Keratinocyte (primary cell): ENCODE data around the gene NHERF2.

Source experiments
- EZH2 ChIP-seq: IDR thresholded peaks from one replicate; pipeline ENCODE4 v1.6.1; 2012; ENCODE audit warnings: inconsistent platforms, mild to moderate bottlenecking, low read length, moderate library complexity
- TF ChIP-seq, protein P1 (sequence below), 3 experiments: IDR thresholded peaks in 1 of 3; conservative IDR thresholded peaks in 1 of 3; optimal IDR thresholded peaks in 1 of 3; 2 replicates in 2 of 3; 3 replicates in 1 of 3; pipeline versions ENCODE3 to v1.5.1; 2011; ENCODE audit warnings: low read length in 3 of 3, mild to moderate bottlenecking in 3 of 3, moderate library complexity in 2 of 3, control low read depth in 1 of 3, inconsistent platforms in 1 of 3; ENCODE audit not compliant: insufficient read depth in 2 of 3; ENCODE audit errors: extremely low read depth in 1 of 3

DNA sequence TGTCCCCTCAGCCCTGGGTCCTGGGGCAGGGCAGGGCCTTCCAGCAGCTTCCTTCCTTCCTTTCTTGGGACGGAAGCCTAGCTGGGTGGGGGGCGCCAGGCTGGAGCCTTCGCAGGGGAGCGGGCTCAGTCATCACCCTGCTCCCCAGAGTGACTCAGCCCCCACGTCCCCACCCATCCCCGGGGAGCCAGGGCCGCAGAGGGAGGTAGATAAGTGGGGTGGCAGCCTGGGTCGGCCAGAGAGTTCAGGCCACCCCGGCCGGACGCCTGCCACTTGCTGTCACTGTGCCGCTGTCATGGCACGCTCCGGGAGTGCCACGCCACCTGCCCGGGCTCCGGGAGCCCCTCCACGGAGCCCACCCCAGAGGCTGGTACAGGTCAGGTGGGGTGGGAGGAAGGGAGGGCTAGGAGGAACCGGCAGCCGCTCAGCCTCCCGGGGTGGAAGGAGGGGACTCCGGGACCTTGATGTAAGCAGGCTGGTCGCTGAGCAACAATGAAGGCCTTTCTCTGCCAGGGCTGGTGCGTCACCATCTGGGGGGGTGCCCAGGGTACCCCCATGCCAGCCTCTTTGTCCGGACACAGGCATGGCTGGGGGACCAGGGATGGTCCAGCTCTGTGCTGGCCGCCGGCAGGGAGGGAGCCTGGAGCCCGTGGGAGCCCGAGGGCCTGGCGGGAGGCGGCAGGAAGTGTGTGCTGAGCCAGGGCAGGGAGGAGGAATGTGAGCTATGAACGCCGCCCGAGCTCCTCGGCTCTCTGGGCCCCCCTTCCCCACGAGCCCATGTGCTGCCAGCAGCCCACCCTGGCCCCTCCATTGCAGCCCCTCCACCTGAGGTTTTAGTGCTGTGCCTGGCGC lies 6.6 kb downstream of the NHERF2 start:
- TF ChIP-seq, protein P1, sequence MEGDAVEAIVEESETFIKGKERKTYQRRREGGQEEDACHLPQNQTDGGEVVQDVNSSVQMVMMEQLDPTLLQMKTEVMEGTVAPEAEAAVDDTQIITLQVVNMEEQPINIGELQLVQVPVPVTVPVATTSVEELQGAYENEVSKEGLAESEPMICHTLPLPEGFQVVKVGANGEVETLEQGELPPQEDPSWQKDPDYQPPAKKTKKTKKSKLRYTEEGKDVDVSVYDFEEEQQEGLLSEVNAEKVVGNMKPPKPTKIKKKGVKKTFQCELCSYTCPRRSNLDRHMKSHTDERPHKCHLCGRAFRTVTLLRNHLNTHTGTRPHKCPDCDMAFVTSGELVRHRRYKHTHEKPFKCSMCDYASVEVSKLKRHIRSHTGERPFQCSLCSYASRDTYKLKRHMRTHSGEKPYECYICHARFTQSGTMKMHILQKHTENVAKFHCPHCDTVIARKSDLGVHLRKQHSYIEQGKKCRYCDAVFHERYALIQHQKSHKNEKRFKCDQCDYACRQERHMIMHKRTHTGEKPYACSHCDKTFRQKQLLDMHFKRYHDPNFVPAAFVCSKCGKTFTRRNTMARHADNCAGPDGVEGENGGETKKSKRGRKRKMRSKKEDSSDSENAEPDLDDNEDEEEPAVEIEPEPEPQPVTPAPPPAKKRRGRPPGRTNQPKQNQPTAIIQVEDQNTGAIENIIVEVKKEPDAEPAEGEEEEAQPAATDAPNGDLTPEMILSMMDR (optimal IDR thresholded peaks at IDR 0.05 in 1 of 3, IDR thresholded peaks at IDR 0.05 in 1 of 3, conservative IDR thresholded peaks at IDR 0.05 in 1 of 3; ENCODE audit: extremely low read depth in 1 of 3, insufficient read depth in 2 of 3, low read length in 3 of 3) = no peak
- no peak for TF ChIP-seq EZH2
